ENCODE results near the gene PSMB10.
"Not testable (repeated sequence)": the region's sequence is repeated elsewhere in the genome, so short reads cannot be mapped to it uniquely, and the experiment has no call there.

The PSMB10 gene

GRCh38 chr16:67936124-67936879 is at the start of gene PSMB10:
TSS of gene PSMB10 (minus strand) at chr16:67936850. CDS start at chr16:67936749, 101 bp downstream.
- DNase-seq: peak; percentile 40 to 45

- no peak for DNase-seq
Measured at GRCh38 chr16:67982011-67982696, 45.5 kb upstream of the PSMB10 start.

- DNase-seq: no peak
Measured at GRCh38 chr16:67979955-67980678, 43.5 kb upstream of the PSMB10 start, which contains the start of gene DPEP3. TSS of gene DPEP3 (minus strand) at chr16:67980499. CDS start at chr16:67980380, 119 bp downstream.

- no peak for DNase-seq
Measured at GRCh38 chr16:67977469-67978227, 41.0 kb upstream of the PSMB10 start.

- DNase-seq: no peak
Measured at GRCh38 chr16:67977005-67977404, 40.4 kb upstream of the PSMB10 start.

- DNase-seq: no peak
Measured at GRCh38 chr16:67976205-67976604, 39.6 kb upstream of the PSMB10 start.

- DNase-seq: no peak
Measured at GRCh38 chr16:67975321-67976105, 38.9 kb upstream of the PSMB10 start.

- DNase-seq: not testable (repeated sequence)
Measured at GRCh38 chr16:67972285-67972684, 35.6 kb upstream of the PSMB10 start.

- DNase-seq: no peak
Measured at GRCh38 chr16:67971111-67971510, 34.5 kb upstream of the PSMB10 start.

GRCh38 chr16:67969254-67970039 is 32.8 kb upstream of the PSMB10 start:
- DNase-seq: no peak

GRCh38 chr16:67968400-67969253 is 32.0 kb upstream of the PSMB10 start, which contains the start of gene SLC12A4:
TSS of gene SLC12A4 (minus strand) at chr16:67968637. CDS start at chr16:67968553, 84 bp downstream.
- peak; percentile 67 to 69 for DNase-seq

- DNase-seq: no peak
Measured at GRCh38 chr16:67967958-67968399, 31.3 kb upstream of the PSMB10 start.

GRCh38 chr16:67967183-67967957 is 30.7 kb upstream of the PSMB10 start:
- DNase-seq: no peak

GRCh38 chr16:67966549-67967182 is 30.0 kb upstream of the PSMB10 start:
- no peak for DNase-seq

- no peak for DNase-seq
Measured at GRCh38 chr16:67965668-67966548, 29.3 kb upstream of the PSMB10 start.

- no peak for DNase-seq
Measured at GRCh38 chr16:67964477-67965131, 28.0 kb upstream of the PSMB10 start.

All from activated CD4-positive, alpha-beta T cell treated with anti-CD3 and anti-CD28 coated beads, Interleukin-2, amount 50 U/mL, for 4 hours (primary cell).